ENCODE data around the gene COPS2. TPM values are rescaled to one million over a fixed set of nuclear protein-coding genes. Genes with fewer than 3 reads are reported as not detected.
"Not testable (repeated sequence)": the region's sequence is repeated elsewhere in the genome, so short reads cannot be mapped to it uniquely, and the experiment has no call there.

COPS2 gene
- polyA plus RNA-seq, 1 donor, result 102 TPM

- DNase-seq (ENCODE audit: low read depth), result no peak
Measured at GRCh38 chr15:49103002-49103401, 52.4 kb downstream of the COPS2 start.

- no peak for DNase-seq (ENCODE audit: low read depth)
Measured at GRCh38 chr15:49101536-49101935, 53.9 kb downstream of the COPS2 start.

- DNase-seq (ENCODE audit: low read depth), result no peak
Measured at GRCh38 chr15:49096090-49096750, 59.2 kb downstream of the COPS2 start.

GRCh38 chr15:49094923-49095322 is 60.5 kb downstream of the COPS2 start:
- no peak for DNase-seq (ENCODE audit: low read depth)

- no peak for DNase-seq (ENCODE audit: low read depth)
Measured at GRCh38 chr15:49093252-49094105, 61.9 kb downstream of the COPS2 start.

- DNase-seq (ENCODE audit: low read depth), result no peak
Measured at GRCh38 chr15:49088996-49089395, 66.4 kb downstream of the COPS2 start.

GRCh38 chr15:49085696-49086459 is 69.5 kb downstream of the COPS2 start:
- no peak for DNase-seq (ENCODE audit: low read depth)

- DNase-seq (ENCODE audit: low read depth), result no peak
Measured at GRCh38 chr15:49084285-49084570, 71.2 kb downstream of the COPS2 start.

GRCh38 chr15:49083401-49084284 is 71.8 kb downstream of the COPS2 start:
- DNase-seq (ENCODE audit: low read depth), result no peak

GRCh38 chr15:49082960-49083359 is 72.4 kb downstream of the COPS2 start:
- DNase-seq (ENCODE audit: low read depth), result no peak

- no peak for DNase-seq (ENCODE audit: low read depth)
Measured at GRCh38 chr15:49079340-49080039, 75.9 kb downstream of the COPS2 start.

GRCh38 chr15:49075881-49076280 is 79.5 kb downstream of the COPS2 start:
- DNase-seq (ENCODE audit: low read depth), result no peak

- DNase-seq (ENCODE audit: low read depth), result not testable (repeated sequence)
Measured at GRCh38 chr15:49074589-49075287, 80.7 kb downstream of the COPS2 start.

Other genes starting within 250 kb of the COPS2 start
- 2.3 TPM for gene SHC4, start 191.7 kb downstream of the COPS2 start, polyA plus RNA-seq (ENCODE audit: insufficient read length)
- gene SECISBP2L, start 109.2 kb downstream of the COPS2 start, polyA plus RNA-seq (ENCODE audit: insufficient read length), result 28.7 TPM
- 14.8 TPM for gene GALK2, start 14.6 kb upstream of the COPS2 start, polyA plus RNA-seq (ENCODE audit: insufficient read length)

Data from forelimb muscle (tissue), 1 donor.